ENCODE data around the gene MRPL21.

The MRPL21 gene

DNA sequence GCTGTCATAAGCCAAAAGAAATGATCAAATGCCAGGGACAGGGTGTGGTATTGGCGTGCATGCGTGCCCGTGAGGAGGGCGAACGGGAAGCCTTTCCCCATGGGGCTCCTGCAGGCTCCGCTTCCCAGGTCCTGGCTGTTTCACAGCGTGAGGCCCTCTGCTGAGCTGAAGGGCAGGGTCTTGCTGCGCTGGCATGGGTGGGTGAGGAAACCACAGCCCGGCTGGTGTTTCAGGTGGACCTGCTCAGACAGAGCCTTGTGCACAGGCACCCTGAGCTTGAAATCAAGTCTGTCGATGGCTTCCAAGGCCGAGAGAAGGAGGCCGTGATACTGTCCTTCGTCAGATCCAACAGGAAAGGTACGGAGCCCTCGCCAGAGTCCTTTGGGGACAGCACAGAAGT, 31.4 kb upstream of the MRPL21 start:
- no peak for DNase-seq (ENCODE audit: low read depth)

DNA sequence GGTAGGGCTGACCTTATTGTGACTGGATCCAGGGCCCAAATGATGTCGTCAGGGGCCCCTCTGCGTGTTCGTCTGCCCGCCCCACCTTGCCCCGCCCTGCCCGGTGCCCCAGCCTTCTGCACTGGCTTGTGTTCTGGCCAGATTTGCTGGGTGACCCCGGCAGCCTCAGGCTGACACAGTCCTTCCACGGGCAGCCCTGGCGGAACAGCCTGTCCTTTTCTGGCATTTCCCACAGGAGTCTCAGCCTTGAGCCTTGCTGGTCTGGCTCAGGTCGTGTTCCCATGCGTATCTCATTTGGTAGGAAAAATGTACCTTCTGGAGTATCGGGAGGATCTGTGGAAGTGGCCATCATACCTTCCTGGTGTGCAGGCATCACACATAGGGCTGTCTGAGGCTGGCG, 31.0 kb upstream of the MRPL21 start:
- no peak for DNase-seq (ENCODE audit: low read depth)

DNA sequence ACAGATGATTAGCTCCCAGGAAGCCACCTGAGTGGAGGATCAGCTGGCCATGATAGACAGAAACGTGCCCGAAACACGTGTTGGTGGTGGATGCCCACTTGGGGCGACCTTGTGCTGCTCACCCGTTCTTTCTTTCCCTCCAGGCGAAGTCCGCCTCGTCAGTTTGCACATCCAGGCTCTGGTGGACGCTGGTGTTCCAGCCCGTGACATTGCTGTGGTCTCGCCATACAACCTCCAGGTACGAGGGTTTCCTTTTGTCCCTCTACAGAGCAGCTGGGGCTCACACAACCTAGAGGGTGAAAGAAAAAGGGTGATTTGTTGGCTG, 30.7 kb upstream of the MRPL21 start:
- DNase-seq (ENCODE audit: low read depth) = no peak

DNA sequence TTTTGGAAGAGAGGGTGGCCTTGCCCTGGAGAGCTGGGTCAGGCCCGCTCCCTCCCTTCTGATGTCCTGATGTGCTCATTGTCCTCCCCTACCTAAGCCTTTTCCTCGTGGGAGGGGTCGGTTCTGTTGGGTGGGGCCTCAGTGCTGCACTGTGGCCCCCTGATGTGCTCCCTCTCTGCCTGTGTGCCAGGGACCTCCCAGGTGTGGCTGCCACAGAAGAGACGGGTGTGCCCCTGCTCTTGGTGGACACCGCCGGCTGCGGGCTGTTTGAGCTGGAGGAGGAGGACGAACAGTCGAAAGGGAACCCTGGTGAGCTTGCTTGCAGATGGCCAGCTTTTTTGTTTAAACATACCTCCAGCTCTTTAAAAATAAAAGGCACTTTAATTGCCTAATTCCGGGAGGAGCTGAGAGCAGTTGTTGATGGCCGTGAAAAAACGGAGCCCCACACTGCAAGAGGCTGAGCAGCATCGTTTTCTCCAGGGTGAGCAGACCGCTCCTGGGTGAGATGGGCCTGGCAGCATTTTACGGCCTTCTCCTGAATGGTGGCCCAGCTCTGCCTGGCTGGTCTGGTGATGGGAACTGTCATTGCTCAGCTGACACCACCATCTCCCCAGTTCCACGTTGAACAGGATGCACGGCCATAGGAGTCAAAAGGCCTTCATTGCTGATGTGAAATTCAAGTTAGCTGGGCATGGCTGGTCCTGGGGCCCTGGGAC, 30.1 kb upstream of the MRPL21 start:
- no peak for DNase-seq (ENCODE audit: low read depth)

DNA sequence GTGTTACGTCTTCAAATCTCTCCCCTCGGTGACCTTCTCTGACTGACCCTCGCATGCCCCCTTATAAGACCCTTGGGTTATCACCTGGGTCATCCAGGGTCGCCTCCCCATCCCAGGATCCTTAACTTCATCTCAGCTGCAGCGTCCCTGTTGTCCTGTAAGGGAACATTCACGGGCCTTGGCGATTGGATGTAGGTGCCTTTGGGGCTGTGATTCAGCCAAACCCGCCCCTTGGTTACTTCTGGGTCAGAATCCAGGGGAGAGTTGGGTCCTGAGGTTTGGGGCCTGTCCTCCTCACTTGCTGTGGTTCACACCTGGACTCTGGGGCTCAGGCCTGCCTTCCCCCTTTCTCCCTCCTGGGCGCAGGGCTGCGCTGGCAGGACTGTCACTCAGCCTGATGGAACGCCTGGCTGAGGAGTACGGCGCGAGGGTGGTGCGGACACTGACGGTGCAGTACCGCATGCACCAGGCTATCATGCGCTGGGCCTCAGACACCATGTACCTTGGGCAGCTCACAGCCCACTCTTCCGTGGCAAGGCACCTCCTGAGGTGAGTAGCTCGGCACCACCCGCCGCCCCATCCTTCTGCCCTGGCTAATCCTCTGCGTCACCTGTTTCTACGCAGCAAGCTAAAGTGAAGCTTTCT, 29.4 kb upstream of the MRPL21 start:
- no peak for DNase-seq (ENCODE audit: low read depth)

DNA sequence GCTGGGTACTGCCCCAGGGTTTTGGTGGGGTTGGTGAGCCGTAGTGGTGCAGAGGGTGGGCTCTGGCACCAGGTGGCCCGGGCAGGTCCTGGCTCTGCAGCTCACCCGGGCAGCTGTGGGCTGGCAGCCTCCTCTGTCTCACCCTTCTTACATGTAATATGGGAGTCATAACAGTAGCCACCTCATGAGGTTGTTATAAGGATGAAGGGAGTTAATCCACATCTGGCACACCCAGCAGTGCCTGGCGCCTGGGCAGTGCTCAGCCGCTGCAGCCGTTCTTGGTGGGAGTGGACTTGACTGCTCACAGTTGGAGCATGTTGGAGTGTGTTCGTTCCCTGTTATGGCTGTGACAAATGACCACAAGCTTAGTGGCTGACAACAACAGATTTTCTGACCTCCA, 28.7 kb upstream of the MRPL21 start:
- DNase-seq (ENCODE audit: low read depth) = no peak

DNA sequence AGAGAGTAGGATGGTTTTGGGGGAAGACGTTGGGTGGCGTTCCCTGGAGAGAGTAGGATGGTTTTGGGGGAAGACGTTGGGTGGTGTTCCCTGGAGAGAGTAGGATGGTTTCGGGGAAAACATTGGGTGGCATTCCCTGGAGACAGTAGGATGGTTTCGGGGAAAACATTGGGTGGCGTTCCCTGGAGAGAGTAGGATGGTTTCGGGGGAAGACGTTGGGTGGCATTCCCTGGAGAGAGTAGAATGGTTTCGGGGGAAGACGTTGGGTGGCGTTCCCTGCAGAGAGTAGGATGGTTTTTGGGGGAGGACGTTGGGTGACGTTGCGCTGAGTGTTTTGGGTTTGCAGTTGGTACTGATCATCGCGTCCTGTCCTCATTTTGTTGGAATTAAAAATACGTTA, 28.3 kb upstream of the MRPL21 start:
- no peak for DNase-seq (ENCODE audit: low read depth)

DNA sequence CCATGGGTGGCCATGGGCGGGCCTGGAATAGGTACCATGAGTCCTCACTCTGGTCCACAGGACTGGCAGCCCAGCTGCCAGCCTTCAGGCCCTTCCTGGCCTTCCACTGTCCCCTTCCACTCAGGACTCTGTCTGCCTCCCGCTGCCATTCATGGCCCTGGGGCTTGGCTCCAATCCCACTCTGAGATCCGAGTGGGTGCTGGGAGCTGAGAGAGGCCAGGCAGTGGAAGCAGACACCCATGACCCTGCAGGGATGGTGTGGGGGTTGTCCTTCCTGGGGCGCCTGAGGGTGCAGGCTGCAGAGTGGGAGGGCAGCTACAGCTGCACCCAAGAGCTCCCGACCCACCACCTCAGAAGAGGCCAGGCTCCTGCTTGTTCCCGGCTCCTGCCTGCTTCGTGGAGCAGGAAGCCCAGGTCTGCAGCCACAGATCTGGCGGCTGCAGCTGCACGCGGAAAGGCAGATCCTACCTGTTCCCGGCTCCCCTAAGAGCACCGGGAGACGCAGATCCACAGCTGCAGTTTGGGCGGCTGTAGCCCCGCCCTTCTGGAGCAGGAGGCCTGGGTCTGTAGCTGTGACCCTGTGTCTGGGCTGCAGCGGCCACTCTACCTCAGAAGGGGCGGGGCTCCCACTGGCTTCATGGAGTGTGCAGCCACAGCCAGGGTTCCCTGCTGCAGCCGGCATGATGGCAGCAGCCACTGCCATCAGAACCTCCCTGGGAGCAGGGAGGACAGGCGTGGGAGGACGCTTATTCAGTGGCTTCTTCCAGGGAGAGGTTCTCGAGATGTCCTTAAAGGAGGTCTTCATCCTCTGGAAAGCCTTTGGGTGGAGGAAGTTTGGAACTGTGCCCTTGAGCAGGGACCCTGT, 27.6 kb upstream of the MRPL21 start:
- no peak for DNase-seq (ENCODE audit: low read depth)

DNA sequence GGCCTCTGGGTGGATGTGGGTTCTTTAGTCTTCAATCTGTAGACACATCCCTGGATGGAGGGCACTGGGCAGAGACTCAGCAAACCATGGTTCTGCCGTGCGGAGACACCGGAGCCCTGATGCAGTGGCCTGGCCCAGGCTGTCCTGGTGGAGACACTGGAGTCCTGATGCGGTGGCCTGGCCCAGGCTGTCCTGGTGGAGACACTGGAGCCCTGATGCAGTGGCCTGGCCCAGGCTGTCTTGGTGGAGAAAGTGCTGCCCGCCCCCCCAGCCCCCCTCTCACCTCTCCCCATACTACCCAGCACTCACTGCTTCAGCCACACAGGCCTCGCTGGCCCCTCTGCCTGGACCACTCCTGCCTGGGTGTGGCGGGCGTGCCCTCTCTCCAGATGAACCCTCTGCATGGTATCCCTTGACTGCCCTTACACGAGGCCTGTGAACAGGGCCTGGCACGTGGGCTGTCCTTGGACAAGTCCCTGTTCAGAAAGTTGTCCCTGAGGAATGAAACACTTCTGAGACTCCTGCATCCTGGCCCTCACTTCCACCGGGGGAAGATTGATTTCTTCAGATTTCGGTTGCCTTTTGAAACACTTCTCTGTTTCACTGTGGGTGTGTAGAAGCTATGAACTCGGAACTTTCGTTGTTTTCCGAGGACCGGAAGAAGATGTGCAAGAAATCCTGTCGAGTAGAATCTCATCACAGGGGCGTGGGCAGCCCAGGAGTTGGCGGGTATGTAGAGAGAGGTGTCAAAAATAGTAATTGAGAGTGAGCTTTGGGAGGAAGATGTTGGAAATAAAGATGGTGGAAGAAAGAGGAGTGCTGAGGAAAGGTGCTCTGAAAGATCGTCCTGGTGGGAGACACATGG, 26.3 kb upstream of the MRPL21 start:
- DNase-seq (ENCODE audit: low read depth) = no peak

DNA sequence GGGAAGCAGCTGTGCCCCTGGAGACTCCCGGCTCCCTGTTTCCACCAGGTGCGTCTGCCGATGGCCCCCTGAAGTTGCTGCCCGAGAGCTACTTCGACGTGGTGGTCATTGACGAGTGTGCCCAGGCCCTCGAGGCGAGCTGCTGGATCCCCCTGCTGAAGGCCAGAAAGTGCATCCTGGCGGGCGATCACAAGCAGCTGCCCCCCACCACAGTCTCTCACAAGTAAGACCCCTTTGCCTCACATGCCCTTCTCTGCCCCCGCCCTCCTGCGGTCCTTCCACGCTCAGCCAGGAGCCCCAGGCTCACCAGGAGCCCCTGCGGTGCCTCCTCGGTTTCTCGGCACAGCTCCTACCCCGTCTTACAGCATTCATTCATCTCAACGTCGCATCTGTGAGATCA, 25.5 kb upstream of the MRPL21 start:
- DNase-seq (ENCODE audit: low read depth) = no peak

DNA sequence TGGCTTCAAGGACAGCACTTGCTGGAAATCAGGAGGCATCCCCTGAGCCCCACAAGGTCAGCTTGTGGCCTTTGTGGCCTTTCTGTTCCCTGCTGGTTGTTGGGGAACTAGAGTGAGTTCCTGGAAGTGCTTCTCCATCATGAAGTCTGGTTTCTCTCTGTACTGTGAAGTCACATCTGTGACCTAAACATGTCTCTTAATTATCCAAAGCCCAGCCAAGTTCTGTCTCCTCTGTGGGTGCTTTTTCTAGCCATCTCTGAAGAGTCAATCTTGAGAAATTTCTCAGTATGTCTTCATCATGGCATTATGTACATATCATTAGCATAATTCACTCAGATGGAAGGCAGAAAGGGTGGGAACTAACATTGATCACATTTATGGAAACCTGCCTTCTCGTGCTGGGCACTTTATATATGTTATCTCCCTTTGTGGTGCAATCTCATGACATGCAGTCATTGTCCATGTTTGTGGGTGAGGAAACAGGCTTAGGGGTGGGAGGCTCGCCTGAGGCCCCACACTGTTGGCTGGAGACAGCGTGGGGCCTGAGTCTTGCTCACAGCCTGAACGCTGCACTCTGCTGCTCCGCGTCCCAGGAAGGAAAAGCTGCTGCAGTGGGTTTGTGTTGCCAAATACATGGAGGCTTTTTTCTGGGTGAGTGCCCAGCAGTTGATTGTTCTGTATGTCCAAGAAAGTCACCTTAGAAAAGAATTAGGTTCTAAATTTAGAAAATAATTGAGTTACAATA, 24.7 kb upstream of the MRPL21 start:
- DNase-seq (ENCODE audit: low read depth) = no peak

DNA sequence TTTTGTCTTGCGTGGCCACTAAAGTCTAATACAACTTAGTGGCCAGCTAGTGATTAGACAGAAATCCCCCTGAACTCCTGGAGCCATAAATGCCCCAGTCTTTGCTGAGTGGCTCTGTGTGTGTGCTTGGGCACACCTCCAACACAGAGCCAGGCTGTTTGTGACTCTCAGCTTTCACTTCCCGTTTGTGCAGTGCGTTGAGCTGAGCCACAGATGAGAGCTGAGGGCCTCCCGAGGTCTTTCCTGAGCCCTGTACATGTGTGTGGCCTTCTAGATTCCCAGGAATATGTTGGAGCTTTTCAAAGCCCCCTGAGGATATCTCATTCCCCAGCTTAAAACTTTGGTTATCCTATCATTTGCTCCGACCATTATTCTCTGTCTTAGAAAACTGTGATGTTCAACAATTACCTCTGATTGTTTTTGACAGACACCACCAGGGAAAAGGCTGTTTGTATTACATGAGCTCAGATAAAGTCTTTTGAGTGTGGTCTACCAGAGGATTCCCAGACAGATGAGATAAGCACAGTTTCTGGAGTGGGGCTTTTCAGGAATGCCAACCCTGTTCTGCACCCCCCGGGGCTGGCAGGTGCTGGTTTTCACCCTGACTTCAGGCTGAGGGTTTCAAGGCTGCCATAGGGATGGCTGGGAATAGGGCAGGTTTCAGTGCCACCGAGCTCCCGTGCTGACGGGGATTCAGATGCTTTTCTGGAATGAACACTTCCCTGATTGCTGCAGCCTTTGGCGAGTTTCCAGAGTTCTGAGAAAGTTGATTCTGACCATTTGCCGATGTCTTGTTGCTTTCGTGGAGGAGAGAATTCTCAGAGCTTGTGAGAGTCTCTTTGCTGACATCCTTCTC, 23.9 kb upstream of the MRPL21 start:
- DNase-seq (ENCODE audit: low read depth) = no peak

DNA sequence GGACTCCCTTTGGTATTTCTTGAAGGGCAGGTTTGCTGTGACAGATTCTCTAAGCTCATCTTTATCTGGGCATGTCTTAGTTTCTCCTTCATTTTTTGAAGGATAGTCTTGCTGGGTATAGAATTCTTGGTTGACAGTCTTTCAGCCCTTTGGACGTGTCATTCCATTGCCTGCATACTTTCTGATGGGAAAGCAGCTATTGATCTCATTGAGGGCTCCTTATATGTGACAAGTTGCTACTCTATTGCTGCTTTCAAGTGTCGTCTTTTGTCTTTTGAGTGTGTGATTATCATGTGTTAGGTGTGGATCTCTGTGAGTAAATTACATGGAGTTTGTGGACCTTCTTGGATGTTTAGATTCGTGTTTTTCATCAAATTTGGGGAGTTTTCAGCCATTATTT, 22.0 kb upstream of the MRPL21 start:
- DNase-seq (ENCODE audit: low read depth) = no peak

DNA sequence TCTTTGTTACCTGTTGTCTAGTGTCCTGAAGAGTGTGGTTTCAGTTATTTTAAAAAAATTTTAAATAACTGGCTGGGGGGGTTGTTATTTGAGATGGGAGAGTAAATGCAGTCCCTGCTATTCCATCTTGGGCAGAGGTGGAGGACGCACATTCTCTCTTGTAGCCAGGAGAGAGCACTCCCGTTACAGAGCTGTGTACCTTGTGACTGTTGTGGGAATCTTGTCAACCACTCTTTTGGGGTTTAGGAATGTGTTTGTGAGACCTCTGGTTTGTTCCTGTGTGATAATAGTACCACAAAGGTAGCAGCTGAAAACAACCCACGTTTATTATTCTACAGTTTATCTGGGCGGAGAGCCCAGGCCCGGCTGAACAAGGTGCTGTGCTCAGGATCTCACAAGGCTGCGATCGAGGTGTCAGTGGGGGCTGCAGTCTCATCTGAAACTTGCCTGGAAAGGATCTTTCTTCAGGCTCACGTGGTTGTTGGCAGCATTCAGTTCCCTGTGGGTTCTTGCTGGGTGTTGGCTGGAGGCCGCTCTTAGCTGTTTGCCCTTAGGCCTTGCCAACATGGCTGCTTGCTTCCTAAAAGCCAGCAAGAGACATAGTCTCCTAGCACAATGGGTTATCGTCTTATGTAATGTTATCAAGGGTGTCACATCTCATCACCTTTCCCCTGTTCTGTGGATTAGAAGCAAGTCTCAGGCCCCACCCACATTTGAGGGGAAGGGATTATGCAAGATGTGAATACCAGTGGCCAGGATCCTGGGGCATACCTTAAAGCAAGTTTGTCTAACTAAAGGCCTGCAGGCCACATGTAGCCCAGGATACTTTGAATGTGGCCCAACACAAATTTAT, 20.7 kb upstream of the MRPL21 start:
- DNase-seq (ENCODE audit: low read depth) = no peak

DNA sequence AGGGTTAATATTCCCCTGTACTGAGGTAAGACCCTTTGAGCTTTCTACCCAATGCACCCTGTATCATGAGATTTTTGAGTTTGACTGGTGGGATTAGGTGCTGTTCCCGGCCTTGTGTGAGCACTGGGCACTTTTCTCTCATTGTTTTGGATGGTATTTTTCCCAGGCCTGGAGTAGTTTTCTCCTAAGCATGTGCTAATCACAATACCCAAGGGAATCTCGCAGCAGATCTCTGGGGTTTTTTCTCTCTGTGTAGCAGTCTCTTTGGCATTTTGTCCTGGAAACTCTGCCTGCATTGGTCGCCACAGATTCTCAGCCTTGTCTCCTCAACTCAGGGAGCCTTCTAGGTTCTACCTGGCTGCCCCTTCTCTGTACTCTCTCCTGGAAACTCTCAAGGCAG, 20.0 kb upstream of the MRPL21 start:
- DNase-seq (ENCODE audit: low read depth) = no peak

DNA sequence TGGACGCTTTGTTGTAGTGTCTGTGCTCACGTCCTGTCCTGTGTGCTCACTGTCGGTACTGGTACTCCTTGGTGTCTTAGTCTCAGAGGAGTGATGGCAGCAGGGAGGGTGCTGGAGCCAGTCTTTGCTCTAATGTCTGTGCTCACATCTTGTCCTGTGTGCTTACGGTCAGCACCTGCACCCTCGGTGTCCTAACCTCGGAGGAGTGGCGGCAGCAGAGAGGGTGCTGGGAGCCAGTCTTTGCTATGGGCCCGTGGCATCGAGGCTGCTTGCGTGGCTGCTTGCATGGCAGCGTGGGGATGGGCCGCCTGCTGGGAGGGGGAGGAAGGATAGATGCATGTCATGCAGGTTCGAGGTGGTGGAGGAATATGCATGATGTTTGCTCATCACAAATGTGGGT, 12.8 kb upstream of the MRPL21 start:
- DNase-seq (ENCODE audit: low read depth) = no peak

DNA sequence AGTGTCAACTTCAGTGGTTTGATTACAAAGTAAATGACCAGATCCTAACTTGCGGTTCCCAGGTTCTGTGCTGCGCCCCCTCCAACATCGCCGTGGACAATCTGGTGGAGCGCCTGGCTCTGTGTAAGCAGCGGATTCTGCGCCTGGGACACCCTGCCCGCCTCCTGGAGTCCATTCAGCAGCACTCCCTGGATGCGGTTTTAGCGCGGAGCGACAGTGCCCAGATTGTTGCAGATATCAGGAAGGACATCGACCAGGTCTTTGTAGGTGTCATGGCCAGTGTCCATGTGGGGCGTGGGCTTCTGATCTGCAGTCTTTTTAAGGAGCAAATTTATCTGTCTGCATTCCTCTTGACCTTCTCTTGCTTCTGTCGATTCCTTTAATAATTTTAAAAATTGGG, 11.1 kb upstream of the MRPL21 start:
- no peak for DNase-seq (ENCODE audit: low read depth)

DNA sequence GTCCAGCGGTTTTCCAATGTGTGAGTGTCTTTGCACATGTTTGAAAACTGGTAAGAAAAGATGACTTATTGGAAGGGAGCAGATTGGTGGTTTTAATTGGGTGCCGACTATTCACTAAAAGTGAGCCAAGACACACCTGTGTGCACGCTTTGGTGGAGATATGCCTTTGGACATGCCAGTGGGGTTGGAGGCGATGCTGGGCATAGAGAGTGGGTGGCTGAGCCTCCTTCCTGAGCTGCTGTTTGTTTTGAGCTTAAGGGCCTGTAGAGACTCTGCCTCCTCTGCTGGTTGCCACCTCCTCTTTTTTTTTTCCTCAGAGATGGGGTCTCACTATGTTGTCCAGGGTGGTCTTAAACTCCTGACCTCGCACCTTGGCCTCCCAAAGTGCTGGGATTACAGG, 9.6 kb upstream of the MRPL21 start:
- DNase-seq (ENCODE audit: low read depth) = no peak

DNA sequence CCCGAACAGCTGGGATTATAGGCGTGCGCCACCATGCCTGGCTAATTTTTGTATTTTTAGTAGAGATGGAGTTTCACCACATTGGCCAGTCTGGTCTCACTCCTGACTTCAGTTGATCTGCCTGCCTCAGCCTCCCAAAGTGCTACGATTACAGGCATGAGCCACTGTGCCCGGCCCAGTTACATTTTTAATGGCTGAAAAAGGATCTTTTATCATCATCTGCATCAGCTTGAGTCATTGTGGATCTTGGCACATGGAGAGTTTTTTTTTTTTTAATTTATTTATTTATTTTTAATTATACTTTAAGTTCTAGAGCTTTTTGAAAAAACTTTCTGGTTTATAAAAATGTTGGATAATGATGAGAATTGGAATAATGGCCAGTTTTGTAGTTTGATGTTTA, 8.6 kb upstream of the MRPL21 start:
- no peak for DNase-seq (ENCODE audit: low read depth)

DNA sequence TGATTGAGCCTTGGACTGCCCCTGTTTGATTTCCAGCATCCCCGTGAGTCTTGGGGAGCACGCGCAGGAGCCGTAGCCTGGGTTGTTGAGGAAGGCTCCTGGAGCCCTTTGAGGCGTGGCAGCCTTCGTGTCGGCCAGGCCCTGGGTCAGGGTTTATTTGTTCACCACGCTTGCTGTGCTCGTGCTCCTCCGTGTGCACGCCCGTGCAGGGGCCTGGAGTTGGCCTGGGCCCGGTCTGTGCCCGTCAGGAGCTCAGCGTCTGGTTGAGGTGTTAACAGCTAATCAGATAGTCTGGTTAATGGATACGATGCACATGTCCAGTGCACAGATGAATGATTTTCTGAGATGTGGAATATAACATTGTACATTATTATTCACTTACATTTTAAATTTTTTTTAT, 8.1 kb upstream of the MRPL21 start:
- DNase-seq (ENCODE audit: low read depth) = no peak
